Measurements from ENCODE around the gene VAPB.

Gene VAPB

DNA sequence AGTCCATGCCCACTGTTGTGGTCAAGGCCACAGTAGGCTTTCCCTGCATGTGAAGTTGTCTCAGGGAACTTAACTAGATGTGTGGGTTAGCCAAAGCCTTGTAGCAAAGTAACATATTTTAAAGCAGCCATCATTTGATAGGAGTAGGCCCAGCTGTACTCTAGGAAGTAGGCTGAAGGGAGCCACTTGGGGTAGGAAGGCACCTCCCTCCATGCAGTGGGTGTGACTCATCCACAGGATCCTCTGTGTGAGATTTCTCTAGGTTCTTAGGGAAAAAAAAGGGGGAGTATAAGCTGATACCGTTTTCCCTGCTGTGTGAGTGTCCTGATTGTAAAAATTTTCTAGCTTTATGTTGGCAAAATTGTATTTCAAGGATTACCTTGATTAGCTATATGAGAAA, 44.7 kb downstream of the VAPB start:
- DNase-seq (no peak), ATAC-seq (no peak)
- Mint-ChIP-seq H3K27me3 (no peaks in the 10 kb centered on the region), H3K27ac (peak overlapping the region in 1 of 2 donors; percentile 65), H3K4me1 (peaks cover 47% of the 10 kb centered on the region), H3K9me3 (no peaks in the 10 kb centered on the region), H3K4me3 (no peak overlapping the region)

DNA sequence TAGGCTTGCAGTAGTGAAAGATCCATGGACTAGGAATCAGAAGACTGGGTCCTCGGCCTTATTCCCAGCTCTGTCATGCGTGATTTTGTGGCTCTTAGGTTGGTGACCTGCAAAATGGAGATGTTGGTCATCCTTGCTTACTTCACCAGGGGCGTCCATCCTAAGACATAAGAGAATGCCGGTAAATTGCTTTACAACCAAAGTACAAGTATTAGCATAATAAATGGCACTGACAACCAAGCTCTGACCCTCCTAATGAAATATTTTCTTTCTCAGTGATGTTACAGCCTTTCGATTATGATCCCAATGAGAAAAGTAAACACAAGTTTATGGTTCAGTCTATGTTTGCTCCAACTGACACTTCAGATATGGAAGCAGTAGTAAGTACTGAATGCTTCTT, 45.3 kb downstream of the VAPB start:
- Mint-ChIP-seq H3K9me3 (no peaks in the 10 kb centered on the region), H3K27ac (no peak overlapping the region), H3K4me3 (no peak overlapping the region), H3K27me3 (no peaks in the 10 kb centered on the region), H3K4me1 (peaks cover 44% of the 10 kb centered on the region)
- no peak for DNase-seq
- no peak for ATAC-seq

GRCh38 chr20:58435237-58435636, 46.2 kb downstream of the VAPB start:
- ATAC-seq (no peak), DNase-seq (no peak)
- Mint-ChIP-seq H3K4me3 (no peak overlapping the region), H3K27ac (peak overlapping the region in 1 of 2 donors; percentile 20), H3K4me1 (peaks cover 45% of the 10 kb centered on the region), H3K27me3 (no peaks in the 10 kb centered on the region), H3K9me3 (no peaks in the 10 kb centered on the region)

DNA sequence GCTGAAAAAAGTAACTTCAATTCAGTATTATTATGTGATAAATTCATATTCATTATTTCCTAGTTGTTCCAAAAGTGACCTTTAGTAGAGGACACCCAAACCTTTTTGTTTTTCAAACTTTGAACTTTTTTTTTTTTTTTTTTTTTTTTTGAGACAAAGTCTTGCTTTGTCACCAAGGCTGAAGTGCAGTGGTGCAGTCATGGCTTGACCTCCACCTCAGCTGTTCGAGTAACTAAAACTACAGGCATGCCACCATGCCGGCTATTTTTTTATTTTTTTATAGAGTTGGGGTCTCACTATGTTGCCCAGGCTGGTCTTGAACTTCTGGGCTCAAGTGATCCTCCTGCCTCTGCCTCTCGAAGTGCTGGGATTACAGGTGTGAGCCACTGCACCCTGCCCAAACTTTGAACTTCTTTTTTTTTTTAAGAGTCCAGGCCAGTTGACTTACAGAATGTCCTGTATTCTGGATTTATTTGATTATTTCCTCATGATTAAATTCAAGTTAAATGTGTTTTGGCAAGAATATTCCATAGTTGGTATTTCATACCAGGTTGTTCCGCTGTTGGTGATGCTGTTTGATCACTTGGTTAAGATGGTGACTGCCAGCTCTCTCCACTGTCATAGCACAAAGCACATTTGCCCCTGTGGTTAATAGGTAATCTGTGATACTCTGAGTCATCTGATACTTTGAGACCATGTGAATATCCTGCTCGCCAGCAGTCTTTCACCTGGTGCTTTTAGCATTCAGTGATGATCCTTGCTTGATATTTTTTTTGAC, 48.0 kb downstream of the VAPB start:
- peak overlapping the region; percentile 40 to 68 for H3K27ac Mint-ChIP-seq
- H3K4me1 Mint-ChIP-seq, result peaks cover 55% of the 10 kb centered on the region
- no peaks in the 10 kb centered on the region for H3K27me3 Mint-ChIP-seq
- peak overlapping the region in 1 of 2 donors; percentile 2 for H3K4me3 Mint-ChIP-seq
- DNase-seq (no peak), ATAC-seq (peak; percentile 91)
- H3K9me3 Mint-ChIP-seq, result no peaks in the 10 kb centered on the region

GRCh38 chr20:58438970-58439808, 50.2 kb downstream of the VAPB start:
- H3K9me3 Mint-ChIP-seq, result no peaks in the 10 kb centered on the region
- H3K4me3 Mint-ChIP-seq, result no peak overlapping the region
- peaks cover 47% of the 10 kb centered on the region for H3K4me1 Mint-ChIP-seq
- H3K27me3 Mint-ChIP-seq, result no peaks in the 10 kb centered on the region
- ATAC-seq, result no peak
- H3K27ac Mint-ChIP-seq, result peak overlapping the region; percentile 6 to 40
- DNase-seq, result no peak

DNA sequence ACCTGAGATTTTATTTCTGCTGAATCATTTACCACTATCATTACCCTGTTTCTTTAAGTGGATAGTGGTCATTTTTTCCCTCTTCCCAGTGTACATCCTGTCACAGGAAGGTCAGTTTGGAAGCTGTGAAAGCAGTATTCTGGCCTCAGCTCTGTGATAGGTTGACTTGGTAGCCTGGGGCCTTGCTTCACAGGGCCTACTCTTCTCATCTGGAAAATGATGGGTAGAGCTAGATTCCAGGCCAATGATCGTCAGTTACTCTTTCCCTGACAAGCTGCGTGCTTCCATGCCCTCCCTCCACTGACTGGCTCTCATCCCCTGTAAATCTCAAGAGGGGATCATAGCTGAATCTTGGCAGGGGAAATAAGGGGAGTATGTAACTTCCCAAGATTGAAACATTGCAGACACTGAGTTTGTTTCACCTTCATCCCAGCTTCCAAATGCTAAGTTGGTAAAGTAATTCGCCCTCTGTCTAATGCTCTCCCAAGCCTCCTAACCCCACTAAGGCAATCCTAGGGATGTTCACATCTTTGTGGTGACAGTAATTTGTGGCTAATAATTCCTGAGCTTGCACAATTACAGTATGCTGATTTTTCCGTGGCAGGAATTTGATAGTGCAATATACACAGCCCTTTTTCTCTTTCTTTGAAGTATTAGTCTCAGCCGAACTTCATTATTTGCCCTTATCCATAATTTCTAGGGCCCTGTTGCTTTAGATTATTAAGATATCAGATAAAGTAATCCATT, 51.2 kb downstream of the VAPB start:
- DNase-seq (no peak), ATAC-seq (no peak)
- Mint-ChIP-seq H3K27ac (peak overlapping the region in 1 of 2 donors; percentile 20), H3K4me3 (no peak overlapping the region), H3K4me1 (peaks cover 47% of the 10 kb centered on the region), H3K27me3 (no peaks in the 10 kb centered on the region), H3K9me3 (no peaks in the 10 kb centered on the region)

- Mint-ChIP-seq H3K4me3 (no peak overlapping the region), H3K27me3 (no peaks in the 10 kb centered on the region), H3K4me1 (peaks cover 45% of the 10 kb centered on the region), H3K27ac (no peak overlapping the region), H3K9me3 (no peaks in the 10 kb centered on the region)
- no peak for ATAC-seq
- DNase-seq, result no peak
Measured at GRCh38 chr20:58441723-58442122, 52.7 kb downstream of the VAPB start.

DNA sequence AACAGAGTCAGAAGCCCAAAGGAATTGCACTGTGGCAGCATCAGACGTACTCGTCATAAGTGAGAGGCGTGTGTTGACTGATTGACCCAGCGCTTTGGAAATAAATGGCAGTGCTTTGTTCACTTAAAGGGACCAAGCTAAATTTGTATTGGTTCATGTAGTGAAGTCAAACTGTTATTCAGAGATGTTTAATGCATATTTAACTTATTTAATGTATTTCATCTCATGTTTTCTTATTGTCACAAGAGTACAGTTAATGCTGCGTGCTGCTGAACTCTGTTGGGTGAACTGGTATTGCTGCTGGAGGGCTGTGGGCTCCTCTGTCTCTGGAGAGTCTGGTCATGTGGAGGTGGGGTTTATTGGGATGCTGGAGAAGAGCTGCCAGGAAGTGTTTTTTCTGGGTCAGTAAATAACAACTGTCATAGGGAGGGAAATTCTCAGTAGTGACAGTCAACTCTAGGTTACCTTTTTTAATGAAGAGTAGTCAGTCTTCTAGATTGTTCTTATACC, 55.8 kb downstream of the VAPB start:
- no peaks in the 10 kb centered on the region for H3K9me3 Mint-ChIP-seq
- H3K27ac Mint-ChIP-seq, result peak overlapping the region; percentile 27 to 67
- H3K4me3 Mint-ChIP-seq, result no peak overlapping the region
- ATAC-seq, result no peak
- no peak for DNase-seq
- peaks cover 28% of the 10 kb centered on the region for H3K4me1 Mint-ChIP-seq
- no peaks in the 10 kb centered on the region for H3K27me3 Mint-ChIP-seq

- no peaks in the 10 kb centered on the region for H3K27me3 Mint-ChIP-seq
- peak overlapping the region in 1 of 2 donors; percentile 42 for H3K27ac Mint-ChIP-seq
- no peak for DNase-seq
- no peak for ATAC-seq
- peaks cover 16% of the 10 kb centered on the region for H3K4me1 Mint-ChIP-seq
- H3K4me3 Mint-ChIP-seq, result no peak overlapping the region
- H3K9me3 Mint-ChIP-seq, result no peaks in the 10 kb centered on the region
Measured at GRCh38 chr20:58446264-58446959, 57.4 kb downstream of the VAPB start.

DNA sequence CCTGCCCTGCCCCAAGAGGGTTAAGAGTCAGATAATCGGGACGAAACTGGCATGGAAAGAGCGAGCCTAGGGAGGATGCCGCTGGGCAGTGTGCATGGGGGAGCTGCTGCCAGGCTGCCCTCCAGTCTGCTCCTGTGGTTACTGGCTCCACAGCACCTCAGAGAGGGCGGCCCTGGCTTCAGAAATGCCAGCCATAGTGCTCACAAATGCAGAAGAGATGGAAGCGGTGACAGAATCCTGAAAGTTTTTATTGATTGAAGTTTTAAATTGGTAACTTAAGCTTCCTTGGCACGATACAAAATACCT, 57.9 kb downstream of the VAPB start:
- Mint-ChIP-seq H3K4me3 (no peak overlapping the region), H3K9me3 (no peaks in the 10 kb centered on the region), H3K27me3 (no peaks in the 10 kb centered on the region), H3K27ac (peak overlapping the region in 1 of 2 donors; percentile 42), H3K4me1 (peaks cover 11% of the 10 kb centered on the region)
- ATAC-seq (no peak), DNase-seq (no peak)

DNA sequence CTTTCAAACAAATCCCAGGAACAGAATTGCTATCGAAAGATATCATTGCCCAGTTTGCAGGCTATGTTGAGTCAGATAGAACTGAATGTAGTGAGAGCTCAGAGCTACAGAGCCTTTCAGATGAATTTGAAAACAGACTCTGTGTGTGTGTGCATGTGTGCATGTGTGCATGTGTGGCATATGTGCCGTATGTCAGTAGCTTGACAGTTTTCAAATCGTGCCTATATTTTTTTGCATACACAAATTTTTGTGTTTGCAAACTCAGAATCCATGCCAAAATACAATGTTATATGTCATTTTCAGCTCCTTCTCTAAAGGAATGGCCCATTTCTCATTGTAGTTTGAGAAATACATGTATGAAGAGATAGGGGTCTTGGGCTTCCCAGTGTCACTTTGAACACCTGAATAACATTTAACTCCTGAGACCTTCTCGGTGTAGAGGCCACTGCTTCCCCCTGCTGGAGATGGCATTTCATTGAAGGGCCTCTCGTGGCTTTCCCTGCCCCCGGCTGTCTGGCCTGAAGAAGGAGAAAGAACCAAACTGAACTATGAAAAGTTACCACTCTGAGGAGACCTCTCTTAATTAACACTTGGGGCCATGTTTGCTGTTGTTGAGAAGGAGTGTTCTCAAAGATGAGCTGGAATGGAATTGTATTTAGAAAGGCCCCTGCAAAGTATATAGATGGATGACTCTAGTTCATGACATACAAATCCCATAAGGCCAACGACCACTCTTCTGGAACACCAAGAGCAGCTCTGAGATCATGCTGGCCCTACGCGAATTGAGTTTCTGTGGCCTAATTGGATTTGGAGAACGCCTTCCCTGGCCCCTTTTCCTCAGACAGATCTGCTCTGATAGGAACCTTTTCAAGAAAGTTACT, 58.7 kb downstream of the VAPB start:
- H3K27ac Mint-ChIP-seq, result no peak overlapping the region
- H3K4me3 Mint-ChIP-seq, result no peak overlapping the region
- DNase-seq, result peak; percentile 40 to 51
- no peaks in the 10 kb centered on the region for H3K27me3 Mint-ChIP-seq
- no peaks in the 10 kb centered on the region for H3K9me3 Mint-ChIP-seq
- H3K4me1 Mint-ChIP-seq, result peaks cover 10% of the 10 kb centered on the region
- ATAC-seq, result peak; percentile 78

DNA sequence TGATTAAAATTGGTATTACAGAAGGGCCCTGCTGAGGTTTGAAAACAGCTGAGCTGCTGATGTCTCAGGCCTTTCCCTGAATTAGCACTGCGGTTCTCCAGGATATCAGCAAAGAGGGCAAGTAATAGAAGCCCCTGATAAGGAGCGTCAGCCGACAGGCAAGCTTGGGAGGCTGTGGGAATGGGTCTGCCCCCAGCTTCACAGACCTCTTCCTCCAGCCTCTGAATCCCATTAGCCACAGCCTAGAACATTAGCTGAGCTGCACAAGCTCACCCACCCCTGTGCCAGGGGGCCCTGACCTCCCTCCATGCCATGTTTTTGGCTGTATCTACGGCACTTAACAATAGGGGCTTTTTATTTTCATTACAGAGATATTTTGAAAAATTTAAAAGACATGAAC, 59.9 kb downstream of the VAPB start:
- Mint-ChIP-seq H3K4me1 (peaks cover 5% of the 10 kb centered on the region), H3K9me3 (peaks cover 0 to 2% of the 10 kb centered on the region in 2 donors), H3K27ac (no peak overlapping the region), H3K4me3 (no peak overlapping the region), H3K27me3 (no peaks in the 10 kb centered on the region)
- DNase-seq (no peak), ATAC-seq (no peak)

DNA sequence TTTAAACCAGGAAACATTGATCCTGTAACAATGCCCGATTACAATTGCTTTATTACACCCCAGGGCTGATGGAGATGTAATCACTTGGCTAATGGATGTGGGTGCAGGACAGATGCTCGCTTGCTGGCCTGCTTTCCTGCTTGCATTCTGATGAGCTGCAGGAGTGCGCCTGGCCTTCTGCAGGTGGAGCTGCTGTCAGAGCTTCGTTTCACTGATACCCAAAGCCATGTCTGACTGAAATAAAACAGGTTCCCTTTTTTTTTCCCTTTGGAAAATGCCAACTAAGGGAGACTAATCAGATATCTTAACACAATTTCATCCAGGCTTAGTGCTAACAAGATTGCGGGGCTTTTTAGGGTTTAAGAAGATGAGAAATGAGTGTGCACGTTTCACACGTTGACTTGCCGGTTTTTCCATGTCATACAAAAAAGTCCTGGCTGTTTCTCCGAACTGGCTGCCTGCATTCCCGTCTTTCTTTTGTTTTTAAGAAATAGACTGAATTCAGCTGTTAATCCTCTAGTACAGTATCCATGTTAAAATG, 60.7 kb downstream of the VAPB start:
- Mint-ChIP-seq H3K27me3 (no peaks in the 10 kb centered on the region), H3K4me3 (no peak overlapping the region), H3K27ac (peak overlapping the region in 1 of 2 donors; percentile 16), H3K4me1 (peaks cover 4% of the 10 kb centered on the region), H3K9me3 (peaks cover 8% of the 10 kb centered on the region in 2 donors)
- ATAC-seq (no peak), DNase-seq (no peak)

GRCh38 chr20:58450254-58450653, 61.2 kb downstream of the VAPB start:
- Mint-ChIP-seq H3K4me1 (peaks cover 4% of the 10 kb centered on the region), H3K27me3 (no peaks in the 10 kb centered on the region), H3K27ac (peak overlapping the region in 1 of 2 donors; percentile 16), H3K9me3 (peaks cover 8 to 12% of the 10 kb centered on the region in 2 donors), H3K4me3 (no peak overlapping the region)
- ATAC-seq (no peak), DNase-seq (no peak)
